Mucosa of rectum (tissue), 2 donors: Measurements from ENCODE around the gene ABHD16A.
"Not testable (repeated sequence)": the region's sequence is repeated elsewhere in the genome, so short reads cannot be mapped to it uniquely, and the experiment has no call there.

ENCODE experiments used
- H3K27ac ChIP-seq, 2 donors: one replicate each; pipeline ENCODE4 v1.7.0; 2013; ENCODE audit warnings: inconsistent platforms in 2 of 2, low read depth in 2 of 2, low read length in 2 of 2
- H3K27me3 ChIP-seq, 2 donors: one replicate each; pipeline ENCODE4 v1.7.0; 2013; ENCODE audit warnings: low read length in 2 of 2; ENCODE audit not compliant: control insufficient read depth in 2 of 2, insufficient read depth in 2 of 2
- H3K36me3 ChIP-seq, 2 donors: one replicate each; pipeline ENCODE4 v1.7.0; 2013; ENCODE audit warnings: low read length in 2 of 2; ENCODE audit not compliant: control insufficient read depth in 2 of 2, insufficient read depth in 2 of 2
- H3K4me1 ChIP-seq, 2 donors: one replicate each; pipeline ENCODE4 v1.7.0; 2013; ENCODE audit warnings: low read length in 2 of 2, mild to moderate bottlenecking in 1 of 2; ENCODE audit not compliant: control insufficient read depth in 2 of 2, insufficient read depth in 2 of 2
- H3K4me3 ChIP-seq, 2 donors: one replicate each; pipeline ENCODE4 v1.7.0; 2013; ENCODE audit warnings: low read length in 2 of 2
- H3K9ac ChIP-seq, 2 donors: one replicate each; pipeline ENCODE4 v1.7.0; 2013; ENCODE audit warnings: low read length in 2 of 2, low read depth in 1 of 2, mild to moderate bottlenecking in 1 of 2
- H3K9me3 ChIP-seq, 2 donors: one replicate each; pipeline ENCODE4 v1.7.0; 2013; ENCODE audit warnings: low read length in 2 of 2; ENCODE audit not compliant: control insufficient read depth in 2 of 2
- donor health status: healthy.
- donor health status: Normal muscosa, but diverticular disease.

ABHD16A gene

GRCh38 chr6:31715022-31715958 is 12.2 kb upstream of the ABHD16A start, which contains the start of gene LY6G6D:
TSS of gene LY6G6D (plus strand) at chr6:31715348. CDS start at chr6:31715356, 8 bp downstream.
- Histone ChIP-seq H3K36me3 (no peaks in the 10 kb centered on the region), H3K4me1 (peaks cover 29 to 64% of the 10 kb centered on the region in 2 donors), H3K4me3 (no peak within 1 kb of the TSS), H3K27ac (peak within 1 kb of the TSS; percentile 61 to 65), H3K9me3 (no peaks in the 10 kb centered on the region), H3K27me3 (no peaks in the 10 kb centered on the region), H3K9ac (peak within 1 kb of the TSS in 1 of 2 donors; percentile 36)

GRCh38 chr6:31713991-31714684 is 11.0 kb upstream of the ABHD16A start:
- peak overlapping the region in 1 of 2 donors; percentile 36 for H3K9ac ChIP-seq
- peak overlapping the region; percentile 61 to 65 for H3K27ac ChIP-seq
- H3K4me1 ChIP-seq = peaks cover 29 to 57% of the 10 kb centered on the region in 2 donors
- H3K27me3 ChIP-seq = no peaks in the 10 kb centered on the region
- H3K4me3 ChIP-seq = no peak overlapping the region
- no peaks in the 10 kb centered on the region for H3K36me3 ChIP-seq
- no peaks in the 10 kb centered on the region for H3K9me3 ChIP-seq

GRCh38 chr6:31713465-31713864 is 10.3 kb upstream of the ABHD16A start:
- Histone ChIP-seq H3K9me3 (no peaks in the 10 kb centered on the region), H3K27me3 (no peaks in the 10 kb centered on the region), H3K4me3 (no peak overlapping the region), H3K4me1 (peaks cover 24 to 51% of the 10 kb centered on the region in 2 donors), H3K36me3 (no peaks in the 10 kb centered on the region), H3K27ac (peak overlapping the region; percentile 61 to 65), H3K9ac (peak overlapping the region in 1 of 2 donors; percentile 36)

GRCh38 chr6:31712296-31712695 is 9.2 kb upstream of the ABHD16A start:
- Histone ChIP-seq H3K4me1 (peaks cover 21 to 39% of the 10 kb centered on the region in 2 donors), H3K27me3 (no peaks in the 10 kb centered on the region), H3K9me3 (no peaks in the 10 kb centered on the region), H3K27ac (no peak overlapping the region), H3K36me3 (no peaks in the 10 kb centered on the region), H3K9ac (peak overlapping the region in 1 of 2 donors; percentile 8), H3K4me3 (no peak overlapping the region)

GRCh38 chr6:31711233-31711632 is 8.1 kb upstream of the ABHD16A start:
- Histone ChIP-seq H3K9me3 (no peaks in the 10 kb centered on the region), H3K4me3 (no peak overlapping the region), H3K9ac (peak overlapping the region in 1 of 2 donors; percentile 43), H3K36me3 (no peaks in the 10 kb centered on the region), H3K4me1 (peaks cover 21 to 37% of the 10 kb centered on the region in 2 donors), H3K27me3 (no peaks in the 10 kb centered on the region), H3K27ac (peak overlapping the region; percentile 52 to 58)

- Histone ChIP-seq H3K4me1 (peaks cover 21 to 37% of the 10 kb centered on the region in 2 donors), H3K9ac (peak overlapping the region in 1 of 2 donors; percentile 43), H3K9me3 (no peaks in the 10 kb centered on the region), H3K27ac (peak overlapping the region; percentile 17 to 58), H3K36me3 (no peaks in the 10 kb centered on the region), H3K4me3 (no peak overlapping the region), H3K27me3 (no peaks in the 10 kb centered on the region)
Observed at GRCh38 chr6:31710523-31711219, 7.5 kb upstream of the ABHD16A start.

- not testable (repeated sequence) for H3K27me3 ChIP-seq
Observed at GRCh38 chr6:31709157-31709556, 6.0 kb upstream of the ABHD16A start.

GRCh38 chr6:31708224-31708623 is 5.1 kb upstream of the ABHD16A start:
- Histone ChIP-seq H3K9ac (no peak overlapping the region), H3K27ac (no peak overlapping the region), H3K27me3 (no peaks in the 10 kb centered on the region), H3K36me3 (no peaks in the 10 kb centered on the region), H3K9me3 (no peaks in the 10 kb centered on the region), H3K4me1 (peaks cover 11 to 20% of the 10 kb centered on the region in 2 donors), H3K4me3 (no peak overlapping the region)

More at GRCh38 chr6:31709157-31709556, 6.0 kb upstream of the ABHD16A start:
- not testable (repeated sequence) for H3K27ac ChIP-seq, H3K9me3 ChIP-seq, H3K4me3 ChIP-seq, H3K36me3 ChIP-seq, H3K9ac ChIP-seq
- peaks cover 17 to 27% of the 10 kb centered on the region in 2 donors for H3K4me1 ChIP-seq

GRCh38 chr6:31707701-31708100 is 4.6 kb upstream of the ABHD16A start:
- Histone ChIP-seq H3K4me3 (no peak overlapping the region), H3K27me3 (no peaks in the 10 kb centered on the region), H3K36me3 (no peaks in the 10 kb centered on the region), H3K9ac (no peak overlapping the region), H3K4me1 (peaks cover 11 to 19% of the 10 kb centered on the region in 2 donors), H3K9me3 (no peaks in the 10 kb centered on the region), H3K27ac (no peak overlapping the region)
